ENCODE measurements around the gene NSUN7.

- no peak for TF ChIP-seq POLR2A (IDR thresholded peaks at IDR 0.05)
- no peak for TF ChIP-seq CTCF (IDR thresholded peaks at IDR 0.05 in 8 of 11, conservative IDR thresholded peaks at IDR 0.05 in 3 of 11)
- no peak for TF ChIP-seq POLR2AphosphoS5 (IDR thresholded peaks at IDR 0.05)
Measured at GRCh38 chr4:40808926-40809457, 59.2 kb downstream of the NSUN7 start.

Data from spleen (tissue), 7 donors.